ENCODE data around the gene BMAL1.
A peak's percentile ranks its signal among the peaks of the same experiment; 100 is the strongest.
"Not testable (repeated sequence)": the region's sequence is repeated elsewhere in the genome, so short reads cannot be mapped to it uniquely, and the experiment has no call there.

Gene BMAL1

DNA sequence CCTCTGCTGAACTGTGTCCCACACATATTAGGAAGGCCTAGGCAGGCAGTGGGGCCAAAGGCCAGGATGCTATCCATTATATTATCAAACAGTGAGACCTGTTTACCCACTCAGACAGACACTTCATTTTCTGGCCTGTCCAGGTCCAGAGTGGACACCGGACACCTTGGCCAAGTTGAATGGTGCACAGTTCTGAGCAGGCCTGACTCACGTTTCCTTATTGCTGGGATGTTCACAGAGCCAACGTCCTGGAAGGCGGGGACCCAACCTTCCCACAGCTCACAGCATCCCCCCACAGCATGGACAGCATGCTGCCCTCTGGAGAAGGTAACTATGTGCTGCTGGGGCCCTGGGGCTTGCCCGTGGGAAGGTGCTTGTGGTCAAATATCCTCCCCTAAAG, 98.8 kb downstream of the BMAL1 start:
- Mint-ChIP-seq H3K36me3 (peaks cover 4% of the 10 kb centered on the region), H3K27me3 (no peaks in the 10 kb centered on the region), H3K4me3 (no peak overlapping the region), H3K9me3 (ENCODE audit: low read depth) (no peaks in the 10 kb centered on the region), H3K27ac (no peak overlapping the region), H3K4me1 (ENCODE audit: low read depth) (no peaks in the 10 kb centered on the region)

DNA sequence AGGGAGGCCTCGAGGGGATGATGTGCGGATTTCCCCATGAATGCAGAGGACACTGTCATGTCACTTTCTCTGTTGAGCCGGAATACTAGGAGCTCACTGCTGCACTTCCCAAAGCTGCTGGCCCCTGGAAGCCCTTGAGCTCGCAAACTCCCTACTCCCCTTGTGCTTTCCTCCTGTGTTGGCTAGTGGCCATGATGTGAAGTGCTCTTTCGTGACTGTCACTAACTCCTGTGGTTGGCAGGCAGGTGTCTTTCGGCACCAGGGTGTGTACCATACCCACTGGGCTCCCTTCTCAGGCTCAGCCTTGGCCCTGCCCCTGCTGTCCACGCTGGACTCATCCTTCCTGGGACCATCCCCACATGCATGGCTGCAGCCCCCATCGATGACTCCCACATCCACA, 99.2 kb downstream of the BMAL1 start:
- H3K4me1 Mint-ChIP-seq (ENCODE audit: low read depth): no peaks in the 10 kb centered on the region
- H3K4me3 Mint-ChIP-seq: no peak overlapping the region
- H3K36me3 Mint-ChIP-seq: peaks cover 4% of the 10 kb centered on the region
- H3K27me3 Mint-ChIP-seq: no peaks in the 10 kb centered on the region
- no peaks in the 10 kb centered on the region for H3K9me3 Mint-ChIP-seq (ENCODE audit: low read depth)
- no peak overlapping the region for H3K27ac Mint-ChIP-seq

DNA sequence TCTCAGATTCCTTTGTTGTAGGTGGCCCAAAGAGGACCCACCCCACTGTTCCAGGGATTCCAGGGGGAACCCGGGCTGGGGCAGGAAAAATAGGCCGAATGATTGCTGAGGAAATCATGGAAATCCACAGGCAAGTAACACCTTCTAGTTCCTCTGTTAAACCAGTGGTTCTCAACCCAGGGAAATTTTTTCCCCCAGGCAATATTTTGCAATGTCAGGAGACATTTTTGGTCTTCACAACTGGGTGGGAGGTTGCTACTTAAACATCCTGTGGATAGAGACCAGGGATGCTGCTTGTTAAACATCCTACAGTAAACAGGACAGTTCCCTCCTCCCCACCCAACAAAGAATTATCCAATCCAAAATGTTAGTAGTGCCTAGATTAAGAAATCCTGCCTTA, 100.7 kb downstream of the BMAL1 start:
- Mint-ChIP-seq H3K36me3 (peaks cover 4% of the 10 kb centered on the region), H3K4me3 (no peak overlapping the region), H3K4me1 (ENCODE audit: low read depth) (no peaks in the 10 kb centered on the region), H3K9me3 (ENCODE audit: low read depth) (no peaks in the 10 kb centered on the region), H3K27ac (no peak overlapping the region), H3K27me3 (no peaks in the 10 kb centered on the region)

DNA sequence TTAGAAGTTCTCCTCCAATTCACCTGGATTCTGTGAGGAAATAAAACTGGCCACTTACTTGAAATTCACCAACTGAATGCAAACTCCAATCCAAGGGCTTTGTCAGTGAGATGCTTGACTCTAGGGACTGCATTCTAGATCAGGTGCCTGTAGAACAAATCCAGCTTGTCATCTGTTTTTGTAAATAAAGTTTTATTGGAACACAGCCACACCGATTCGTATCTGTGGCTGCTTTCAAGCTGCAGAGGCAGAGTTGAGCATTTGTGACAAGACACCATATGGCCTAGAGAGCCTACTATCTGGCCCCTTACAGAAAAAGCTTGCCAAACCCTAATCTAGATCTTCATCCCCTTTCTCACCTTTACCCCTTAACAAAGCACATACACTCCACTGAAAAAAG, 103.1 kb downstream of the BMAL1 start:
- H3K27me3 Mint-ChIP-seq: no peaks in the 10 kb centered on the region
- peaks cover 2% of the 10 kb centered on the region for H3K4me1 Mint-ChIP-seq (ENCODE audit: low read depth)
- H3K9me3 Mint-ChIP-seq (ENCODE audit: low read depth): no peaks in the 10 kb centered on the region
- peaks cover 4% of the 10 kb centered on the region for H3K36me3 Mint-ChIP-seq
- peak overlapping the region; percentile 35 for H3K27ac Mint-ChIP-seq
- no peak overlapping the region for H3K4me3 Mint-ChIP-seq

DNA sequence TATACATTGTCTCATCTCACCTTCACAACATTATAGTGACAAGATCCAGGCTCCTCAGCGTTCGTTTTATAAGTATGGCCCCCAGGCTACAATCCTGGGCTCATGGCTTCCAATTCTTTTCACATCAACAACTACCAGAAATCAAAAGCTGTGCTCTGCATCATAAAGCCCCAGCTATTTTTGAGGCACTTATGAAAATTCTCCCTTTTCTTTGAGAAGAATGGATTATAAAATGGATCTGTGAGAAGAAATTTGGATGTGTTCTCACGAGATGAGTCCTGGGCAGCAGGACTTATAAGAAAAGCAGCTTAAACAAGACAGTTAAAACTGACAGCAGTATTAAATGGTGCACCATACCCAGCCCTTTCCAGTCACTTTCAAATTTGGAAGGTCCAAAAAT, 105.2 kb downstream of the BMAL1 start:
- H3K9me3 Mint-ChIP-seq (ENCODE audit: low read depth): no peaks in the 10 kb centered on the region
- H3K27me3 Mint-ChIP-seq: no peaks in the 10 kb centered on the region
- peaks cover 2% of the 10 kb centered on the region for H3K36me3 Mint-ChIP-seq
- H3K4me1 Mint-ChIP-seq (ENCODE audit: low read depth): peaks cover 2% of the 10 kb centered on the region
- H3K27ac Mint-ChIP-seq: no peak overlapping the region
- H3K4me3 Mint-ChIP-seq: no peak overlapping the region

DNA sequence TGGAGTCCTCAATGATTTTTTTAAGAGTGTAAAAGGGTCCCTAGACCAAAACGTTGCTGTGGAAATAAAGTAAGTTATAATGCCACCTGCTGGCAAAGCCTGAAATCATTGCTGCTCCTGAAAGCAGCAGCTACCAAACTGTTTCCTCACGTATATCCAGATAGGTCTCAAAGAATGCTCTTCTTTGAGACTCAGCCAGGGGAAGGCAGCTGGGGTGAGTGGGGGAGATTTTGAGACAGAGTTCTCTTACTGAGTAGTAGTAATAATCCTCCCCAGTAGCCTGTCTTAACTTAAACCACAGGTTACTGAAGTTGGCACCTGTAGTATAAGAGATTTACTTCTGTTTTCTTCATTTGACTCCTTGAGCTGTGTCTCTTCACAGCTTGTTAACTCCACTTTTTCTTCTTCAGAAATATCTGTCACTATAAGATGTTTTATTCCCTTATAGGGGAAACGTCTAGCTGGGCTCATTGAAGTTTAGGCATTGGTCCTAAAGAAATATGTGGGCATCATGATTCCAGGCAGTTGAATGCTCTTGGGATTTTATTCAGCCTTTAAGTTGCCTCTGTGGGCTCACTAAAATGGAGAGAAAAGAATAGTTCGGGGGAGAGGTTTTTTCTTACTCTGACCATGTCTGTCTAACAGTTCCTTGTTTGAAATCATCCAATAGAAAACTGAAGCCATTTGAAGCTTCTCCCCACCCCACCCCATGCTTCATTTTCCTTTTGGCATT, 107.5 kb downstream of the BMAL1 start:
- Mint-ChIP-seq H3K4me1 (ENCODE audit: low read depth) (peaks cover 3% of the 10 kb centered on the region), H3K36me3 (peaks cover 5% of the 10 kb centered on the region), H3K4me3 (no peak overlapping the region), H3K27ac (peak overlapping the region; percentile 56), H3K9me3 (ENCODE audit: low read depth) (no peaks in the 10 kb centered on the region), H3K27me3 (no peaks in the 10 kb centered on the region)

DNA sequence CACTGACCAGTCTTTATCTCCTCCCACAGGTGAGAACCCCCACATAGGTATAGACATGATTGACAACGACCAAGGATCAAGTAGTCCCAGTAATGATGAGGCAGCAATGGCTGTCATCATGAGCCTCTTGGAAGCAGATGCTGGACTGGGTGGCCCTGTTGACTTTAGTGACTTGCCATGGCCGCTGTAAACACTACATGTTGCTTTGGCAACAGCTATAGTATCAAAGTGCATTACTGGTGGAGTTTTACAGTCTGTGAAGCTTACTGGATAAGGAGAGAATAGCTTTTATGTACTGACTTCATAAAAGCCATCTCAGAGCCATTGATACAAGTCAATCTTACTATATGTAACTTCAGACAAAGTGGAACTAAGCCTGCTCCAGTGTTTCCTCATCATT, 109.0 kb downstream of the BMAL1 start:
- H3K36me3 Mint-ChIP-seq: peaks cover 8% of the 10 kb centered on the region
- H3K9me3 Mint-ChIP-seq (ENCODE audit: low read depth): no peaks in the 10 kb centered on the region
- no peak overlapping the region for H3K4me3 Mint-ChIP-seq
- peaks cover 3% of the 10 kb centered on the region for H3K4me1 Mint-ChIP-seq (ENCODE audit: low read depth)
- no peaks in the 10 kb centered on the region for H3K27me3 Mint-ChIP-seq
- peak overlapping the region; percentile 1 for H3K27ac Mint-ChIP-seq

DNA sequence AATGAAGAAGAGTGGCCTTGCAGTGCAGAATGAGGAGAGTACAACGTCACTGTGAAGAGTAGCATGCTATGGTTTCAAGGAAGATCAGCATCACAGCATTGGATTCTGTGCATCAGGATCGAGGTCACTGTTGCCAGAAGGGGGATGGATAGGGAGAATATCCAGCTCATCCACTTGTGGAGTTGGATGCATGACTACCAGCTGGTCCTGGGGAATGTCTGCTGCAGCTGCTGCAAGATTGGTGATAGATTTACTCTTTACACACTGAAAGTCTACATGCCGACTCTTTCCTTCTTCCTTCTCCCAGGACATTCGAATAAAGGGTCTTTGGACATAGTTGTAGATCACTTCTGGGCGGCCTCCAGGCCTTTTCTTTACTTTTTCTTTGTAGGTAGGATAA, 111.2 kb downstream of the BMAL1 start:
- peak overlapping the region; percentile 64 for H3K27ac Mint-ChIP-seq
- H3K9me3 Mint-ChIP-seq (ENCODE audit: low read depth): no peaks in the 10 kb centered on the region
- peaks cover 3% of the 10 kb centered on the region for H3K4me1 Mint-ChIP-seq (ENCODE audit: low read depth)
- H3K27me3 Mint-ChIP-seq: no peaks in the 10 kb centered on the region
- H3K4me3 Mint-ChIP-seq: no peak overlapping the region
- H3K36me3 Mint-ChIP-seq: peaks cover 11% of the 10 kb centered on the region

DNA sequence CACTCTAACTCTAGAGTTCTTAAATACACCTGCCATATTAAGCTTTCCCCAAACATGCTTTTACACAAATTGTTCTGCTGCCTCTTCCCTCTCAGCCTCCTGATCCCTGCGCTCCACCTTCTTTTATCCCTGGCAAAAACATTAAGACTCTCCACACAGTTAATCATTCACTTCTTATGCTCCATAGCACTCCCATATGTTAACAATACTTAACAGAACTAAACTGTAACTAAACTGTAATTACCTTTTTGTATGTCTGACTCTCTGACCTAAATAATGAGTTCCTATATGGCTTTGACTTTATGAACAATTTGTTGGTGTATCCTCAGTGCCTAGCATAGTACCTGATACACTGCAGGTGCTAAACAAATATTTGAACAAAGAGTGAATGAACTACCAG, 113.6 kb downstream of the BMAL1 start:
- Mint-ChIP-seq H3K4me3 (no peak overlapping the region), H3K36me3 (peaks cover 8% of the 10 kb centered on the region), H3K9me3 (ENCODE audit: low read depth) (no peaks in the 10 kb centered on the region), H3K4me1 (ENCODE audit: low read depth) (peaks cover 1% of the 10 kb centered on the region), H3K27ac (peak overlapping the region; percentile 38), H3K27me3 (no peaks in the 10 kb centered on the region)

DNA sequence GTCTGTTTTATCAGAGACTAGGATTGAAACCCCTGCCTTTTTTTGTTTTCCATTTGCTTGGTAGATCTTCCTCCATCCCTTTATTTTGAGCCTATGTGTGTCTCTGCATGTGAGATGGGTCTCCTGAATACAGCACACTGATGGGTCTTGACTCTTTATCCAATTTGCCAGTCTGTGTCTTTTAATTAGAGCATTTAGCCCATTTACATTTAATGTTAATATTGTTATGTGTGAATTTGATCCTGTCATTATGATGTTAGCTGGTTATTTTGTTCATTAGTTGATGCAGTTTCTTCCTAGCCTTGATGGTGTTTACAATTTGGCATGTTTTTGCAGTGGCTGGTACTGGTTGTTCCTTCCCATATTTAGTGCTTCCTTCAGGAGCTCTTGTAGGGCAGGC, 120.7 kb downstream of the BMAL1 start:
- H3K27ac Mint-ChIP-seq; H3K4me1 Mint-ChIP-seq (ENCODE audit: low read depth); H3K9me3 Mint-ChIP-seq (ENCODE audit: low read depth); H3K27me3 Mint-ChIP-seq; H3K4me3 Mint-ChIP-seq: not testable (repeated sequence)
- H3K36me3 Mint-ChIP-seq: peaks cover 21% of the 10 kb centered on the region

DNA sequence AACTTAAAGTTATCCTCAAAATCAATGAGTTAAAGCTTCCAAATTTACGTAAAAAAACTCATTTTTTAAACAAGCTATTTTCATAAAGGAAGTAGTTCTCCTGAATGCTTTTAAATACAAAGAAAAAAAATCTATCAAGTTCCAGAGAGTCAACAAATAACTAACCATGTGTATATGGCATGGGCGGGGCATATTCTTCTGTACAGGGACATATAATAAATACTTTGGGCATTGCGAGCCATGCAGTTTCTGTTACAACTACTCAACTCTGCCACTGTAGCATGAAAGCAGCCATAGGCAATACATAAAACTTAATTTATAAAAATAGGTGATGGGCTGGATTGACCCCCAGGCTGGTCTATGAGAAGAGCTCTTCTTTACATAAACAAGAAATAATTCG, 127.6 kb downstream of the BMAL1 start:
- no peak overlapping the region for H3K4me3 Mint-ChIP-seq
- H3K4me1 Mint-ChIP-seq (ENCODE audit: low read depth): no peaks in the 10 kb centered on the region
- no peaks in the 10 kb centered on the region for H3K27me3 Mint-ChIP-seq
- no peaks in the 10 kb centered on the region for H3K9me3 Mint-ChIP-seq (ENCODE audit: low read depth)
- no peak overlapping the region for H3K27ac Mint-ChIP-seq
- H3K36me3 Mint-ChIP-seq: peaks cover 40% of the 10 kb centered on the region

DNA sequence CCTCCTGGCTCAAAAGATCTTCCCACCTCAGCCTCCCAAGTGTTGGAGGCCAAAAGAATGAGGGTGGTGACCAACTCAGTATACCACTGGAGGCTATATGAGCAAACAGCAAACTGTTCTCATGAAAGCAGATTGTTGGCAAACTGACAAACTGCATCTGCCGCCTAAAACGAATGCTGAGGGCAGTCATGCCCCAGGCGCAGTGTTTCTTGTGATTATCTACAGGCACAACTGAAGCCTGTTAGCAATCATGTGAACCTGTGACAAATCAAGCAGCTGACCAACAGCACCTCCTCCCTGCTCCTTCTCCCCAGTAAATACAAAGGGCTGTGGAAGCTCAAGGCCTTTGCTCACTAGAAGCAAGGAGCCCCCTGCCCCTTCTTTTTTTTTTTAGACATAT, 137.6 kb downstream of the BMAL1 start:
- Mint-ChIP-seq H3K4me3 (no peak overlapping the region), H3K9me3 (ENCODE audit: low read depth) (no peaks in the 10 kb centered on the region), H3K27ac (no peak overlapping the region), H3K36me3 (peaks cover 17% of the 10 kb centered on the region), H3K27me3 (no peaks in the 10 kb centered on the region), H3K4me1 (ENCODE audit: low read depth) (no peaks in the 10 kb centered on the region)

DNA sequence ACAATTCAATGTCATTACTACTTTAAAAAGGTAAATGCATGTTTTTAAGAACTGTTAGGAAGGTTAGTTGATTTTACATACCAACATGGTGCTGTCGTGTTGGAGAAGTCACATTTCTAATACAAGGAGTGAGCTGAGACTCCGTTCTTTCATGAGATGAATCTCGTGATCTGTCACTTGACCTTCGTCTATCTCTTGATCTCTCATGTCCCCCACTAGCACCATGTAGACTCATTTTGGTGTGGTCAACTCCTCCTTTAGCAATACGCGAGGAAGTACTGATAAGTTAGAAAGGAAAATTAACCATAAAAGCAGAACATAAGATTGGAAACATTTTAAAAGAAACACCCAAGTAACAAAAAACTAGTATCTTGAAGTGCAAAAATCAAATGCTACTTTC, 144.0 kb downstream of the BMAL1 start:
- Mint-ChIP-seq H3K36me3 (peaks cover 12% of the 10 kb centered on the region), H3K4me3 (no peak overlapping the region), H3K27me3 (no peaks in the 10 kb centered on the region), H3K27ac (no peak overlapping the region), H3K4me1 (ENCODE audit: low read depth) (peaks cover 35% of the 10 kb centered on the region), H3K9me3 (ENCODE audit: low read depth) (no peaks in the 10 kb centered on the region)

DNA sequence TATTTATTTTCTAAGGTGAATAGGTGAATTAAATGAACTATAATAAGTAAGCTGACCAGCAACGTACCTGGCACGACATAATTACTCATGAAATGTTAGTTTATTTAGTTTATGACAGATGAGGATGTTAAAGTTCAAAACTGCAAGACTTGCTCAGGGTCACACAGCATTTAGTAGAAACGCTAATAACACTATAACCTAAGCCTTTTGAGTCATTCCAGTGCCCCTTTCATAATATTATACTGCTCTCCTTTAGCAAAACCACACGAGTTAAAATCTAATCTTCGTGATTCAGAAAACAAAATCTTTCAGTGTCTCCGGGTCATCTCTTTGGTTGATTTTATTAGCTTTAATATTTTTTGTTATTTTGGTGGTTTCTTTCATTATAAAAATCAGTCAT, 145.8 kb downstream of the BMAL1 start:
- Mint-ChIP-seq H3K27me3 (no peaks in the 10 kb centered on the region), H3K9me3 (ENCODE audit: low read depth) (peaks cover 9% of the 10 kb centered on the region), H3K4me1 (ENCODE audit: low read depth) (peaks cover 38% of the 10 kb centered on the region), H3K27ac (no peak overlapping the region), H3K36me3 (peaks cover 20% of the 10 kb centered on the region), H3K4me3 (no peak overlapping the region)

DNA sequence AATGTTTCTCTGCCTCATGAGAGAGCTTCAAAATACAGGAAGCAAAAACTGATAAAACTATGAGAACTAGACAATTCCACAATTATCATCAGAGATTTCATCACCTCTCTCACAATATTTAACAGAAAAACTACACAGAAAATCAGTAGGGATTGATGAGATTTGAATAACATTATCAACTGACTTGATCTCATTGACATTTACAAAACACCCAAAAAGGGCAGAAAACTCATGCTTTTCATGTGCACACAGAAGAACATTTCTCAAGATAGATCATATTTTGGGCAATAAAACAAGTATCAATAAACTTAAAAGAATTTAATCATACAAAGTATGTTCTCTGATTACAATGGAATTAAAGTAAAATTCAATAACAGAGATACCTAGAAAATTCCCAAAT, 149.8 kb downstream of the BMAL1 start:
- peaks cover 24% of the 10 kb centered on the region for H3K9me3 Mint-ChIP-seq (ENCODE audit: low read depth)
- H3K4me3 Mint-ChIP-seq: no peak overlapping the region
- peaks cover 31% of the 10 kb centered on the region for H3K36me3 Mint-ChIP-seq

DNA sequence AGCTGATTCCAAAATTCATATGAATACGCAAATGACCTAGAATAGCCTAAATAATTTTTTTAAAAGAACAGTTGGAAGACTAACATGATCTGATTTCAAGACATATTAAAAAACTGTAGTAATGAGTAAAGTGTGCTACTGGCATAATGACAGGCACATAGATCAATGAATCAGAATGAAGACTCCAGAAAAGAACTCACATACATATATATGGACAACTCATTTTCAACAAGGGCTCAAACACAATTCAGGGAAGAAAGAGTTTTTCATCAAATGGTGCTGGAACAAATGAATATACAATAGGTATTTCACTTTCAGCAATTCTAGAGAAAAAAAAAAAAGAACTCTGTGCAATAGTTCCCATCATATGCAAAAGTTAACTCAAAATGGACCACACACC, 151.7 kb downstream of the BMAL1 start:
- no peak overlapping the region for H3K27ac Mint-ChIP-seq
- H3K36me3 Mint-ChIP-seq: peaks cover 32% of the 10 kb centered on the region
- H3K27me3 Mint-ChIP-seq: no peaks in the 10 kb centered on the region
- H3K4me3 Mint-ChIP-seq: no peak overlapping the region
- H3K4me1 Mint-ChIP-seq (ENCODE audit: low read depth): peaks cover 38% of the 10 kb centered on the region
- peaks cover 24% of the 10 kb centered on the region for H3K9me3 Mint-ChIP-seq (ENCODE audit: low read depth)

More for the DNA sequence above, 149.8 kb downstream of the BMAL1 start:
- H3K4me1 Mint-ChIP-seq (ENCODE audit: low read depth): peaks cover 41% of the 10 kb centered on the region
- no peak overlapping the region for H3K27ac Mint-ChIP-seq
- H3K27me3 Mint-ChIP-seq: no peaks in the 10 kb centered on the region

Measured in activated naive CD8-positive, alpha-beta T cell (primary cell).